GM12878 (cell line): Measurements from ENCODE around the gene EHD2. TPM values are rescaled to one million over a fixed set of nuclear protein-coding genes. Genes with fewer than 3 reads are reported as not detected.
A peak's percentile ranks its signal among the peaks of the same experiment; 100 is the strongest.

Experiments
- ATAC-seq: fragments of 200-7000 bp; cut with Tn5 transposase; 3 replicates; pipeline ENCODE4 v1.9.1; 2020; ENCODE audit warnings: mild to moderate bottlenecking, moderate library complexity
- BruUV-seq: library from RNA; stranded (reverse); fragments of 400-500 nt; replicated peaks from 2 replicates; lab custom pipeline; 2021; lab: Mats Ljungman, UMichigan
- CTCF ChIA-PET: fragments of 300-600 bp; sonication (Branson Sonifier 250); formaldehyde crosslinking; extraction: SDS; loops from one replicate; lab custom pipeline; 2021; ENCODE audit warnings: inconsistent platforms; lab: Yijun Ruan, JAX
- POLR2A ChIA-PET: fragments of 350-600 bp; formaldehyde crosslinking; extraction: SDS; loops from one replicate; lab custom pipeline; 2021; ENCODE audit warnings: inconsistent platforms; lab: Charles Lee
- RAD21 ChIA-PET: fragments of 300-600 bp; sonication (Branson Sonifier 250); formaldehyde crosslinking; loops from one replicate; lab custom pipeline; 2023; ENCODE audit warnings: antibody characterized with exemption; ENCODE audit not compliant: unreplicated experiment; lab: Charles Lee
- SMC1A ChIA-PET: fragments of 300-600 bp; sonication (Branson Sonifier 250); formaldehyde crosslinking; loops from one replicate; lab custom pipeline; 2023; ENCODE audit not compliant: unreplicated experiment, uncharacterized antibody; lab: Charles Lee
- DNase-seq: peaks from one replicate; pipeline ENCODE4 v3.0.0-alpha.2; 2011; ENCODE audit warnings: low read depth, low spot score
- FAIRE-seq: peaks from 3 replicates; lab custom pipeline; 2011; peaks lifted over from hg19 to GRCh38; lab: Jason Lieb, UNC
- H2AFZ ChIP-seq: 2 replicates; pipeline ENCODE4 v1.6.0; 2011; ENCODE audit warnings: low read depth, low read length, control low read depth; ENCODE audit not compliant: control insufficient read depth
- H3K27ac ChIP-seq: 2 replicates; pipeline ENCODE4 v1.5.1; 2011; ENCODE audit warnings: control low read depth; ENCODE audit not compliant: control insufficient read depth, insufficient read depth
- H3K27me3 ChIP-seq, 2 experiments: replicated peaks in 1 of 2; 2 replicates each; pipeline versions ENCODE4 v1.6.0 to v1.6.1; 2011; ENCODE audit warnings: low read length in 1 of 2; ENCODE audit not compliant: control insufficient read depth in 2 of 2, insufficient read depth in 2 of 2
- H3K36me3 ChIP-seq, 2 experiments: 2 replicates each; pipeline ENCODE4 v1.5.1; 2011; ENCODE audit warnings: low read length in 1 of 2; ENCODE audit not compliant: control insufficient read depth in 2 of 2, insufficient read depth in 2 of 2
- H3K4me1 ChIP-seq: 2 replicates; pipeline ENCODE4 v1.6.1; 2011; ENCODE audit warnings: mild to moderate bottlenecking, low read length, moderate library complexity, mixed read lengths; ENCODE audit not compliant: control insufficient read depth, insufficient read depth
- H3K4me2 ChIP-seq: 2 replicates; pipeline ENCODE4 v1.6.0; 2011; ENCODE audit warnings: control low read depth; ENCODE audit not compliant: control insufficient read depth, insufficient read depth
- H3K4me3 ChIP-seq: fragments of 200-600 bp; sonication (generic); 2 replicates; pipeline ENCODE4 v1.5.1; 2016
- H3K79me2 ChIP-seq: 2 replicates; pipeline ENCODE4 v1.6.0; 2011; ENCODE audit warnings: low read length; ENCODE audit not compliant: control insufficient read depth, insufficient read depth
- H3K9ac ChIP-seq: 2 replicates; pipeline ENCODE4 v1.8.0; 2011; ENCODE audit warnings: low read length, control low read depth, mixed read lengths; ENCODE audit not compliant: control insufficient read depth, insufficient read depth
- H3K9me3 ChIP-seq: replicated peaks from 3 replicates; pipeline ENCODE4 v1.5.1; 2011; ENCODE audit warnings: mild to moderate bottlenecking, low read length; ENCODE audit not compliant: control insufficient read depth, insufficient read depth
- H4K20me1 ChIP-seq: 2 replicates; pipeline ENCODE4 v1.6.0; 2011; ENCODE audit not compliant: control insufficient read depth, insufficient read depth
- ATF3 ChIP-seq: IDR thresholded peaks from 2 replicates; pipeline ENCODE4 v1.6.1; 2011; ENCODE audit warnings: low read depth, mild to moderate bottlenecking, low read length, moderate library complexity, borderline replicate concordance; ENCODE audit errors: extremely low read depth
- BHLHE40 ChIP-seq, 2 experiments: fragments of 450-650 bp in 1 of 2; IDR thresholded peaks; 2 replicates each; pipeline ENCODE4 v1.6.1; 2011 to 2017; ENCODE audit warnings: low read depth in 2 of 2, borderline replicate concordance in 1 of 2, improper control_type of control experiment in 1 of 2, low read length in 1 of 2, mild to moderate bottlenecking in 1 of 2
- BRCA1 ChIP-seq: IDR thresholded peaks from 2 replicates; pipeline ENCODE4 v1.6.1; 2011; ENCODE audit warnings: low read depth, low read length, improper control_type of control experiment
- CEBPZ ChIP-seq: fragments of 150-350 bp; IDR thresholded peaks from 2 replicates; pipeline ENCODE4 v1.6.1; 2016; ENCODE audit warnings: low read depth, low read length
- E2F8 ChIP-seq: fragments of 450-650 bp; IDR thresholded peaks from 2 replicates; pipeline ENCODE4 v1.6.1; 2018; ENCODE audit warnings: mild to moderate bottlenecking, low read depth, moderate library complexity; ENCODE audit not compliant: partially characterized antibody
- ETV6 ChIP-seq, 2 experiments: fragments of 450-650 bp in 1 of 2; IDR thresholded peaks in 1 of 2; conservative IDR thresholded peaks in 1 of 2; 2 replicates each; pipeline ENCODE4 v1.6.1; 2014; ENCODE audit warnings: antibody characterized with exemption in 1 of 2, borderline replicate concordance in 1 of 2, low read depth in 1 of 2, mild to moderate bottlenecking in 1 of 2, moderate library complexity in 1 of 2
- IKZF1 ChIP-seq: fragments of 450-650 bp; conservative IDR thresholded peaks from 2 replicates; pipeline ENCODE4 v1.6.1; 2017; ENCODE audit warnings: antibody characterized with exemption, mild to moderate bottlenecking
- KLF5 ChIP-seq: fragments of 450-650 bp; IDR thresholded peaks from 2 replicates; pipeline ENCODE4 v1.6.1; 2014; ENCODE audit warnings: mild to moderate bottlenecking; ENCODE audit not compliant: partially characterized antibody
- POLR2AphosphoS2 ChIP-seq: IDR thresholded peaks from 2 replicates; pipeline ENCODE4 v1.6.1; 2011; ENCODE audit warnings: low read depth, mild to moderate bottlenecking, low read length, improper control_type of control experiment, moderate library complexity
- RAD21 ChIP-seq: IDR thresholded peaks from 2 replicates; pipeline ENCODE4 v1.6.1; 2011; ENCODE audit warnings: mild to moderate bottlenecking, low read depth, low read length, moderate library complexity; ENCODE audit not compliant: insufficient read depth
- RB1 ChIP-seq: fragments of 450-650 bp; formaldehyde crosslinking; IDR thresholded peaks from 2 replicates; pipeline ENCODE4 v1.6.1; 2017; ENCODE audit warnings: mild to moderate bottlenecking, borderline replicate concordance
- RELA ChIP-seq: fragments of 450-650 bp; IDR thresholded peaks from 2 replicates; pipeline ENCODE4 v1.8.0; 2014; ENCODE audit warnings: borderline replicate concordance; ENCODE audit not compliant: partially characterized antibody
- SMARCA5 ChIP-seq: fragments of 450-650 bp; IDR thresholded peaks from 2 replicates; pipeline ENCODE4 v1.6.1; 2017; ENCODE audit warnings: mild to moderate bottlenecking
- SRF ChIP-seq, 2 experiments: IDR thresholded peaks; 2 replicates each; pipeline ENCODE4 v1.6.1; 2011; ENCODE audit warnings: low read depth in 2 of 2, low read length in 2 of 2, mild to moderate bottlenecking in 1 of 2, moderate library complexity in 1 of 2
- YY1 ChIP-seq: IDR thresholded peaks from 2 replicates; pipeline ENCODE4 v1.6.1; 2011; ENCODE audit warnings: low read depth, mild to moderate bottlenecking, low read length
- WGBS: methylation state at CpG from one replicate; pipeline ENCODE4 v1.1.6; 2016; ENCODE audit warnings: low lambda C conversion rate; ENCODE audit not compliant: insufficient replicate concordance, insufficient coverage; ENCODE audit errors: missing lambda C conversion rate; 5-methylcytosine and 5-hydroxymethylcytosine counted together
- in situ Hi-C: fragments of 300-500 bp; cut with MboI; formaldehyde crosslinking; loops from 9 replicates; pipeline ENCODE4 v1.14.3; 2018; ENCODE audit warnings: mixed read lengths
- intact Hi-C: fragments of 100-400 bp; cut with micrococcal nuclease; formaldehyde crosslinking; loops from one replicate; pipeline ENCODE4 v1.14.2; 2022; ENCODE audit not compliant: unreplicated experiment
- polyA plus RNA-seq, 11 experiments: library from polyadenylated mRNA; depleted of rRNA in 4 of 11; unstranded in 6 of 11; stranded (reverse) in 5 of 11; fragments of >200 nt; fragmentation: Nextera tagmentation in 4 of 11; fragmentation: Illumina TruSeq in 1 of 11; extraction: Ambion mirVana in 4 of 11; extraction: Trizol in 1 of 11; gene quantifications; 1 replicate in 1 of 11; 2 replicates in 10 of 11; pipeline versions ENCODE4 v1.2.1 to v1.2.3, GENCODE V29; 2011 to 2016; ENCODE audit warnings: inconsistent platforms in 2 of 11, missing spikeins in 2 of 11, low read depth in 1 of 11
- total RNA-seq, 4 experiments: library from RNA; depleted of rRNA in 3 of 4; stranded (reverse); fragments of >200 nt in 3 of 4; fragmentation: Illumina TruSeq in 1 of 4; extraction: Trizol in 1 of 4; gene quantifications; 2 replicates each; pipeline versions ENCODE4 v1.2.1 to v1.2.3, GENCODE V29; 2013 to 2021

EHD2 gene
- total and polyA plus RNA-seq, 10 of the 15 experiments (the other 5 are each of a cell fraction or from before 2014, with no cell fraction given), result 0.12 to 0.24 (median 0.23) TPM; not detected in 7

- H3K27ac ChIP-seq, result no peak overlapping the region
- ChIA-PET POLR2A (no interaction called here), CTCF (interaction anchor here (0.7 to 6.4 kb wide), 10 partner anchors 9 to 263 kb away, joined by 3 to 70 read pairs (median 4); partner anchors contain the start of gene KPTN), RAD21 (interaction anchor here (0.6 to 1.7 kb wide), 3 partner anchors 9 to 265 kb away, joined by 3 to 13 read pairs (median 3); no protein-coding TSS in a partner anchor), SMC1A (interaction anchor here (0.9 to 1.7 kb wide), 3 partner anchors 259 to 269 kb away, joined by 3 to 8 read pairs (median 3); no protein-coding TSS in a partner anchor)
- no peaks in the 10 kb centered on the region for H3K9me3 ChIP-seq
- FAIRE-seq, result peak; percentile 84
- H4K20me1 ChIP-seq, result no peaks in the 10 kb centered on the region
- no peak overlapping the region for H3K9ac ChIP-seq
- peak; percentile 20 for DNase-seq
- no peak overlapping the region for H3K4me2 ChIP-seq
- peak; percentile 83 for ATAC-seq
- H3K4me1 ChIP-seq, result no peaks in the 10 kb centered on the region
- no TSS peak for BruUV-seq
- intact Hi-C loops (loop anchor here (1.0 kb wide), 1 partner anchor 262 kb away; no protein-coding TSS in a partner anchor), in situ Hi-C loops (loop anchor here (5.0 kb wide), 1 partner anchor 401 kb away; no protein-coding TSS in a partner anchor)
- H2AFZ ChIP-seq, result no peak overlapping the region
- H3K36me3 ChIP-seq, result peaks cover 0 to 2% of the 10 kb centered on the region in 2 experiments; a peak in 3 of 4 replicates
- no peak overlapping the region for H3K4me3 ChIP-seq
- 39% methylated on average over 16 of the region's 21 CpGs for WGBS
- no peaks in the 10 kb centered on the region for H3K27me3 ChIP-seq
- H3K79me2 ChIP-seq, result no peaks in the 10 kb centered on the region
- TF ChIP-seq BRCA1, result 0 out of 2 replicates have a peak, but pooled peaks have one; percentile 24
- TF ChIP-seq ATF3, result peak; percentile 24; the same call in 1 of the 2 replicates
- TF ChIP-seq BHLHE40 (IDR thresholded peaks at IDR 0.05; ENCODE audit: borderline replicate concordance in 1 of 2, low read depth in 2 of 2, low read length in 1 of 2), result peak; percentile 22 to 34; a peak in 1 of 4 replicates
- peak; percentile 17; the same call in 1 of the 2 replicates for TF ChIP-seq SMARCA5
- no peak for TF ChIP-seq SRF (IDR thresholded peaks at IDR 0.05; ENCODE audit: low read depth in 2 of 2, low read length in 2 of 2)
- no peak for TF ChIP-seq E2F8
- peak; percentile 36 for TF ChIP-seq RELA
- no peak for TF ChIP-seq POLR2AphosphoS2
- no peak for TF ChIP-seq KLF5
- TF ChIP-seq IKZF1, result peak; percentile 61
- TF ChIP-seq RB1, result 0 out of 2 replicates have a peak, but pooled peaks have one; percentile 32
- peak; percentile 98 for TF ChIP-seq RAD21
- no peak for TF ChIP-seq CEBPZ
- 0 out of 2 replicates have a peak, but pooled peaks have one; percentile 29 for TF ChIP-seq YY1
- peak in 1 of 2 experiments; percentile 36; a peak in 1 of 4 replicates for TF ChIP-seq ETV6 (conservative IDR thresholded peaks at IDR 0.05 in 1 of 2, IDR thresholded peaks at IDR 0.05 in 1 of 2; ENCODE audit: borderline replicate concordance in 1 of 2, low read depth in 1 of 2)
Measured at GRCh38 chr19:47697863-47698609, 15.2 kb upstream of the EHD2 start.
